A673 (cell line): Measurements from ENCODE around the gene ITK.

Experiments used
- EZH2 ChIP-seq: fragments of 200-600 bp; sonication (generic); IDR thresholded peaks from 2 replicates; pipeline ENCODE4 v1.6.1; 2017; ENCODE audit warnings: borderline replicate concordance, low read depth, mild to moderate bottlenecking, mixed read lengths, antibody characterized with exemption, low read length; ENCODE audit not compliant: poor library complexity, severe bottlenecking
- TF ChIP-seq, protein P1 (sequence below): fragments of 300-800, 200-600 bp; sonication (generic); conservative IDR thresholded peaks from 2 replicates; pipeline ENCODE4 v1.5.1; 2017; ENCODE audit warnings: low read depth, mild to moderate bottlenecking, antibody characterized with exemption, low read length, moderate library complexity, mixed read lengths

DNA sequence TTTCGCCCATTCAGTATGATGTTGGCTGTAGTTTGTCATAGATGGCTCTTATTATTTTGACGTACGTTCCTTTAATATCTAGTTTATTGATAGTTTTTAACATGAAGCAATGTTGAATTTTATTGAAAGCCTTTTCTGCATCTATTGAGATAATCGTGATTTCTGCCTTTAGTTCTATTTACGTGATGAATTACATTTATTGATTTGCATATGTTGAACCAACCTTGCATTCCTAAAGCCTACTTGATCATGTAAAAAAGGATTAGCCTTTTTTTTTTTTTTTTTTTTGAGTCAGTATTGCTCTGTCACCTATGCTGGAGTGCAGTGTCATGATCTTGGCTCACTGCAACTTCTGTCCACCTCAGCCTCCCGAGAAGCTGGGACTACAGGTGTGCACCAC lies 25.1 kb downstream of the ITK start:
- TF ChIP-seq, protein P1, sequence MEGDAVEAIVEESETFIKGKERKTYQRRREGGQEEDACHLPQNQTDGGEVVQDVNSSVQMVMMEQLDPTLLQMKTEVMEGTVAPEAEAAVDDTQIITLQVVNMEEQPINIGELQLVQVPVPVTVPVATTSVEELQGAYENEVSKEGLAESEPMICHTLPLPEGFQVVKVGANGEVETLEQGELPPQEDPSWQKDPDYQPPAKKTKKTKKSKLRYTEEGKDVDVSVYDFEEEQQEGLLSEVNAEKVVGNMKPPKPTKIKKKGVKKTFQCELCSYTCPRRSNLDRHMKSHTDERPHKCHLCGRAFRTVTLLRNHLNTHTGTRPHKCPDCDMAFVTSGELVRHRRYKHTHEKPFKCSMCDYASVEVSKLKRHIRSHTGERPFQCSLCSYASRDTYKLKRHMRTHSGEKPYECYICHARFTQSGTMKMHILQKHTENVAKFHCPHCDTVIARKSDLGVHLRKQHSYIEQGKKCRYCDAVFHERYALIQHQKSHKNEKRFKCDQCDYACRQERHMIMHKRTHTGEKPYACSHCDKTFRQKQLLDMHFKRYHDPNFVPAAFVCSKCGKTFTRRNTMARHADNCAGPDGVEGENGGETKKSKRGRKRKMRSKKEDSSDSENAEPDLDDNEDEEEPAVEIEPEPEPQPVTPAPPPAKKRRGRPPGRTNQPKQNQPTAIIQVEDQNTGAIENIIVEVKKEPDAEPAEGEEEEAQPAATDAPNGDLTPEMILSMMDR: no peak
- no peak for TF ChIP-seq EZH2
